ENCODE data around the gene TICRR.

TICRR gene

DNA sequence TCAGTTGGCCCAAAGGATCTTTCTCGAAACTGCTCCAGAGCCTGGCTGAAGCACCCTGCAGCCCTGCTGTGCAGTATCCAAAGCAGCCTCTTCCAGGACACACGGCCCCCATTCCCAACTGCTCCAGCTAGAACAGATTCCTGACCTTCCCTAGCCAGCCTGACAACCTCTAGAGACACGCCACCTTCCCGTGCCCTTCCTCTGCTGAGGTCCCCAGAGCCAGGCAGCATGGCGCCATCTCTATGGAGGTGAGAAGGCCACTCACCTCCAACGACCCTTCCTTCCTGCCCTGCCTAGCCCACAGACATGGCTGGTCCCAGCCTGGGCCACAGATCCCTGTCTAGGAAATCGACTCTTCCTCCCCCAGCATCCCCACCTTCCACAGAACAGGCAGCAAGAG is 76.9 kb downstream of the TICRR start:
- in situ Hi-C loops (cut with MboI; ENCODE audit: low sequenced_read_pairs): no loop called here

DNA sequence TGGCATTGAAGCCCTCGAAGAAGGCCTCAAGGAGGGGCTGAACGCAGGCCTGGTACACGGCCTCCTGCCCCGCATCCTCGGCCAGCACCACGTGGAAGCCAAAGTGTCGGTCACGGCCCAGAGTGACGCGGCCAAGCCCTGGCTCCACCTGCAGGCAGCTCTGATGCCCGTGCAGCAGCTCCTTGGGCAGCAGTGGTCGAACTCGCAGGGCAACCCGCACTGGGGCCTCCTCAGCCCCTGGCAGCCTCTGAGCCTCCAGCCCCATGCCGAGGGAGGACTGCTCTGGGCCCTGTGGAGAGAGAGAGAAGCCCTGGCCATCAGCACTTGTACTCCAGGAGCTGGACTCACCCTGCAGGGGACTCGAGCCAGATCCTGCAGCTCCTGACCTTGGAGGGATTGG is 77.4 kb downstream of the TICRR start:
- in situ Hi-C loops (cut with MboI; ENCODE audit: low sequenced_read_pairs): no loop called here

DNA sequence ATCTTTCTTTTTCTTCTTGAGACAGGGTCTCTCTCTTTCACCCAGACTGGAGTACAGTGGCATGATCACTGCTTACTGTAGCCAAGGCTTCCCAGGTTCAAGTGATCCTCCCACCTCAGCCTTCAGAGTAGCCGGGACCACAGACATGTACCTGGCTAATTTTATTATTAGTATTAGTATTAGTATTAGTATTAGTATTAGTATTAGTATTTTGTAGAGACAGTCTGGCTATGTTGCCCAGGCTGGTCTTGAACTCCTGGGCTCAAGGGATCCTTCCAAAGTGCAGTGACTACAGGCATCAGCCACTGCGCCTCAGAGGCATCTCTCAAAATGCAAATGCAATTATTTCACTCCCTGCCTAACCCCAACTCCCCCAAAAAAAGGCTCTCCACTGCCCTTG is 78.3 kb downstream of the TICRR start:
- in situ Hi-C loops (cut with MboI; ENCODE audit: low sequenced_read_pairs): no loop called here

DNA sequence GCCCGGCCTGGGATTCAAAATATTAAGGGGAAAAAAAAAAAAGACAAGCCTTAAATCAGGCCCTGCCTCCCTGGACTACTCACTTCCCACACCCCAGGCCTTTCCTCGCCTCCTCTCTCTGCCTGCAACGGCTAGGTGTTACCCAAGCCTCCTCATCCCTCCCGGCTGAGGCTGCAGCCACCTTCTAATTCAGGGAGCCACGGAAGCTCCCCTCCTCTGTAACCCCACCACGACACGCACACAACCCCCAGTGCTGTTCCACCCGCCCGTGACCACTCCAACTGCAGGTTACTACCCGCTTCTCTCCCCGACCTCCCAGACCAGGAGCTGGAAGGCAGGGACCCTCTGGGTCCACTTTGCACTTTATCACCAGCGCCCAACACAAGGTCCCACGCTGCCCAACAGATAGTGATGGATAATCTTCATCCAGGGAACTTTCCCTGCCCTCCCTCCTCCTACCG is 79.1 kb downstream of the TICRR start:
- in situ Hi-C loops (cut with MboI; ENCODE audit: low sequenced_read_pairs): no loop called here

DNA sequence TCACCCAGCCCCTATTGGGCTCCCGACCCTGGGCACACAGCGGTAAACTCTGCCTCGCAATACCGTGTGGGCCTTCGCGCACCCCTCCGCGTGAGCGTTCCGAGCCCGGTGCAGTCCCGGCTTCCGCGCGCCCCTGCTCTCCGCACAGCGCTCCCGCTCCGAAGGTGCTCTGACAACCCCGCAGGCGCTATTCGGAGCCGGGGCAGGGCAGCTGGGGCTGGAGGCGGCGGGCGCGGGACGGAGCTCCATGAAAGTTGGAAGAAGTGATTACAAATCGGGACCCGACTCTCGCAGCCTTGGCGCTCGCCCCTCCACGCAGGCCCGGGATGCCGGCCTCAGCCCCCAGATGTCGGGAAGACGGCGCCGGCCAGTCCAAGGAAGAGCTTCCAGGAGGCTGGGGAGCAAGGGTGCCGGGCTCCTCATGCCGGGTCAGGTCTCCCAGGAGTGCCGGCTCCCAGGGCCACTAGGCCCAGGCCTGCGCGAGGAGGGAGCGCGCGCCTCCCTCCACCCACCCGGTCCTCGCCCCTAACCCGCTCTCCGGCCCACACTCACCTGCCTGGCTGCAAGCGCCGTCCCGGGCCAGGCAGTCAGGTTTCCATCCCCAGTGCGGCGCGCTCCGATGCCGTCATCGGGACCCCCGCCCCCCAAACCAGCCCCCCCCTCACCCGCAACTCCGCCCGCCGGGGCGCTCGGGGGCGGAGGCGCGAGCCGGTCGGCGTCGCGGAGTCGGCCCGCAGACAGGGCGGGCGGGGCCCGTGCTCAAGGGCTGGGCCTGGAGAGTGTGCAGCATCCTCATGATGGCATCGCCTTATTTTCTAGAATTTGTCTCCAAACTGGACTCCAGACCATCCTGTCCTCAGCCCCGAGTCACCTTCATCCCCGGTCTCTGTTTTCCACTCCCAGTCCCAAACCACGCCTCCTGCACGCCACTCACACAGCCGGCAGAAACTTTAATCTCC is 79.9 kb downstream of the TICRR start, which contains the start of gene KIF7:
TSS of gene KIF7 (minus strand) at position 621 of the 959 bp plus-strand sequence. CDS start 2,537 bp downstream, outside the sequence.
- in situ Hi-C loops (cut with MboI; ENCODE audit: low sequenced_read_pairs): no loop called here

DNA sequence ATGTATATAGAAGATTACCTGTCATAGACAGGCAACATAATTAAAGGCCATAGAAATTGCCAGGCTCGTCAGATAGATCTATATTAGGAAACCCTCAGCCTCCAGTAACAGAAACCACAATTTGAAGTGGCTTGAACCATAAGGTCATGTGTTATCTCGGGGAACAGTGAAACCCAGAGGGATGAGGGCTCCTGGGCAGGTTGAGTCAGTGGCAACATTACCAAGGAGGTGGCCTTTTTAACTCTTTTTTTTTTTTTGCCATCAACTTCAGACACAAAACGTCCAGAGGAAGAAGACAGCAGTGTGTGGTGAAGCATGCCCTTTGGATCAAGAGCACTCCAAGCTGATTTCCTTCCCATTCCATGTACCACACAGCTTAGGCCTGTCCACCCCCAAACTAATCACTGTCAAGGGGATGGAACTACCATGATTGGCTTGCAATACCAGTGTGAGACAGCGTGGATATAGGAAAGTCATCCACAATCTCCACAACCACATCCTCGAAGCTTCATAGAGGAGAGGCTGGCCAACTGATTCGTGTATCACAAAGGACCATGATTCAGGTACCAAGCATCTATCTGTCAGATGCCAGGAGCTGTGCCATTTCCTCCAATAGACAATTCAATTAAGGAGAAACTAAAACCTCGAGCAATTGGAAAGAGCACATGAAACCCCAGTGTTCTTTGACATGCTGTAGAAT is 81.0 kb downstream of the TICRR start:
- in situ Hi-C loops (cut with MboI; ENCODE audit: low sequenced_read_pairs): no loop called here

DNA sequence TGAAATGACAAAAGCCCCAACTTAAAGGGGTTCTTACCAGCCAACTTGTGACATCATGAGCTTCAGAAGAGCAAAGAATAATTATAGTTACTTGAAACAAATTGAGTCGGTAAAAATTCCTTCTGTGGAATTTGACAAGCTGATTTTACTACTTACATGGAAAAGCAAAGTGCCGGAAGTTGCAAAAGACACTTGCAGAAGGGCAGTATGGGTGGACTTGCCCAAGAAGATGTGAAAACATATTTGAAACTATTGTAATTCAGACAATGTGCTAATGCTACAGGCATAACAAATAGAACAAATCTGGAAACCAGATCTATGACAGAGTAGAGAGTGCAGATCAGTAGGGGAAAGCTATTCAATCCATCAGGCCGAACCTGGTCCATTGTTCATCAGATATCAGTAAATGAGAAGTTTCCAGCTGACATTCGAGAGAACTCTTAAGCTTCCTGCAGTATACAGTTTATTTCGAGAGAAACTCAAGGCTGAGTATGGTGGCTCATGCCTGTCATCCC is 82.5 kb downstream of the TICRR start:
- in situ Hi-C loops (cut with MboI; ENCODE audit: low sequenced_read_pairs): no loop called here

DNA sequence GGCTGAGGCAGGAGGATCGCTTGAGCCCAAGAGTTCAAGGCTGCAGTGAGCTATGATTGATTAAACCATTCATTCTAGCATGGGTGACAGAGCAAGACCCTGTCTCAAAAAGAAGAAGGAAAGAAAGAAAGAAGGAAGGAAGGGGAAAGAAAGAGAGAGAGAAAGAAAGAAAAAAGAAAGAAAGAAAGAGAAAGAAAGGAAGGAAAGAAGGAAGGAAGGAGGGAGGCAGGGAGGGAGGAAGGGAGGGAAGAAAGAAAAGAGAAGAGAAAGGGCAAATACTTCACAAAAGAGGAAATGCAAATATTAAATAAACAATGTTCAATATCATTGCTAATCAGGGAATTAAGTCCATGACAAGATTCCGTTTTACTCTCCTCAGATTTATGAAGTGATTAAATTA is 84.0 kb downstream of the TICRR start:
- in situ Hi-C loops (cut with MboI; ENCODE audit: low sequenced_read_pairs): no loop called here

DNA sequence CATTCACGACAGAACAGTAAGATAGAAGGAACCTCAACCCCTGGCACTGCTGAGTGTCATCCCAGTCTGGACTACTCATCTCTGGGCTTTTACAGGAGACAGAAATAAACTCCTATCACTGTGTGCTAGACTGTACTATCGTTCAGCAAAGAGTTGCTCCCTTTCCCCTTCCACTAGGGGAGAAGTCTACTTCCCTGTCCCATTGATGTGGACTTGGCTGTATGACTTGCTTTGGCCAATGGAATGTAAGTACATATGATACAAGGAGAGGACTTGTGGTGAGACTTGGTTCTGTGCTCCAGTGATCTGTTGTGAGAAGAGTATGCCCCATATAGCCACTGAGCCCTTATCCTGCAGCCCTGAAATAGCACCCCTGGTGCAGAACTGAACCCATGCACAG is 85.3 kb downstream of the TICRR start:
- in situ Hi-C loops (cut with MboI; ENCODE audit: low sequenced_read_pairs): no loop called here

DNA sequence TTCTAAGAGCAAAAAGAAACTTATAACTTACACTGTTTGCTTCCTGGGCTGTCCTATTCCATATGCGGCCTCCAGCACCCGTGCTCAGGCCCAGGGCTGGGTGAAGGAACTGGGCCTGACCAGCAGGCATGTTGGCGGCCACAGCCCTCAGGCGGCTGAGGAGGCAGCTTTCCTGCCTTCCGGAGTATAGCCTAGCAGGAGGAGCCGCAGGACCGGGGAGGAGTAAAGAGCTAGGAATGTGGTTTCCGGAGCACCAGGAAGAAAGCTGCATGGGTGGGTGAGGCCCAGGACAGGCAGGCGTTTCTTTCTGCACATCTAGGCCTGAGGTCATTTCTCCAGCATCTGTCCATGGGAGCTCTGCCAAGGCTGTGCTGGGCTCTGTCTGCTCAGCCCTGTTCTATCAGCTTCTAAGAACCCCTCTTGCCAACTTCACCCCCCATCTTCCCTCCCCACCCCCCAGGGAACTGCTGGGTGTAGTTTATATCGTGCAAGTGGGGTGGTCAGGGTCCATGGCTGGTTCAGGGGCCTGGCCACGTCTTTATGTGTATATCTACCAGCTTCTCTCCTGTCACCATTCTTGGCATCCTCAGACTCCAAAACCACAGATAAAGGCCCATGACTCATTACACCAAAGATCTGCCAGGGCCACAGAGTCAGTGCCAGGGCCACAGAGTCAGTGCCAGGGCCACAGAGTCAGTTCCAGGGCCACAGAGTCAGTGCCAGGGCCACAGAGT is 87.8 kb downstream of the TICRR start:
- in situ Hi-C loops (cut with MboI; ENCODE audit: low sequenced_read_pairs): no loop called here

DNA sequence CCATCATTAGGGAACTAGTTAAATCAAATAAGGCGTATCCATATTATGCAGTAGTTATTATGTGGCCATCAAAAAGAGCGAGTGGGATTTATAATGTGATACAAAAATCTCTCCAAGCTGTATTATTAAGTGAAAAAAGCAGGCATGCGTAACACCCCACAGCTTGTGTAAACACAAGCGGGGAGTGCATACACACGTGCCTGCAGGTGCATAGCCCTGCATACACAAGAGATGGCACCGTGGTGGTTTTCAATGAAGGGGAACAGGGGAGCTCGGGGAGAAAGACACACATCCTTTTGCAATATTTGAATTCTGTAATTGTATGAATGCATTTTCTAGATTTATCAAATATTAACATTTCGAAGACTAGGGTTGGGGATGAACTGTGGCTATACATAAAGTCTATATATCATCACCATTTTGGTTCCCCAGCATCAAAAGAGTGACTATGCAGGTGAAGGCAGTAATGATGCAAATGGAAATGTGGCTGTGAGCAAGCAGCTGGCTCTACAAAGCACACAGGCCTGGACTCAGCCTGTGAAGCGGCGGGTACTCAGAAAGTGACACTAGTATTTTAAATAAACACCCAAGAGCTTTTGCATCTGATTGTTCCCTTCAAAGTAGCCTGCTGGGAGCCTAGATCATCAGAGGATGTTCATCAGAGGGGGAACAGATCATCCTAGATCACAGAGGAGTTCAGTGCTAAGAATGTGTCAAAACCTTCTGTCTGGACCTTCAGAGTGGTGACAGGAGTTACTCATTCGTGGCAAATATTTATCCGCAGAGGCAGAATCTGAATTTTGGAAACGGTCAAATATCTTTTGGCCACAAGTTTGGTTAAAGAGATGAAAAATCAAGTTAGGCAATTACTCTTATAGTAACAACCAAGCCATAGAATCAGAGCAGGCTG is 89.4 kb downstream of the TICRR start:
- in situ Hi-C loops (cut with MboI; ENCODE audit: low sequenced_read_pairs): no loop called here

DNA sequence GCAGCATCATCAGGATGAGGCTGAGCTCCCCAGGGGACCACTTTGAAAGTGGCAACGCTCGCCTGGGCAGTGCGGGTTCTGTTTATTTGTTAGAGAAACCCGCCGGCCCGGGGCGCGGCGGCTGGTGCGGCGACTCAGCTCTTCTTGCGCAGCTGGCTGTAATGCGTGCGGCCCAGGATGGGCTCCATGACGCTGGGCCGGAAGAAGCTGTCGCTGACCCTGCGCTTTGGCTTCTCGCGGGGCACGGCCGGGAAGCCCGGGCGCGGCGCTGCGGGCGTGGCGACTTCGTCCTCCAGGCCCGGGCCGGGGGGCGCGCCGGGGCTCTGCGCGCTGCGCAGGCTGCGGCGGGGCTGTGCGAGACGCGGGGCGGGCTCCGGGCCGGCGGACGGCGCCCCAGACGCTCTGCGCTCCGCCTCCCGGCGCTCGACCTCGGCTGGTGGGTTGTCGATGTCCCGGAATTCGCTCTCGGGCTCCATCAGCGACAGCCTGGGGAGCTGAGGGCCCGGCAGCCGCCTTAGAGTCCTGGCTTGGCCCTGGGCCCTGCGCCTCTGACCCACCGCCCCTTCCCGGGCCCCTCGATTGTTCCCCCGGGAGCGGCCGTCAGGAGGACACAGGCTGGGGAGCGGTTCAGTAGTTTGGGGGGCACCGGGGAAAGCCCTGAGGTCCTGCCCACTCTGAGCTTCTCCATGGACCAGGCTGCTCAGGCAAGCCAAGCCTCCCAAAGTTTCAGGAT is 90.3 kb downstream of the TICRR start:
- in situ Hi-C loops (cut with MboI; ENCODE audit: low sequenced_read_pairs): no loop called here

DNA sequence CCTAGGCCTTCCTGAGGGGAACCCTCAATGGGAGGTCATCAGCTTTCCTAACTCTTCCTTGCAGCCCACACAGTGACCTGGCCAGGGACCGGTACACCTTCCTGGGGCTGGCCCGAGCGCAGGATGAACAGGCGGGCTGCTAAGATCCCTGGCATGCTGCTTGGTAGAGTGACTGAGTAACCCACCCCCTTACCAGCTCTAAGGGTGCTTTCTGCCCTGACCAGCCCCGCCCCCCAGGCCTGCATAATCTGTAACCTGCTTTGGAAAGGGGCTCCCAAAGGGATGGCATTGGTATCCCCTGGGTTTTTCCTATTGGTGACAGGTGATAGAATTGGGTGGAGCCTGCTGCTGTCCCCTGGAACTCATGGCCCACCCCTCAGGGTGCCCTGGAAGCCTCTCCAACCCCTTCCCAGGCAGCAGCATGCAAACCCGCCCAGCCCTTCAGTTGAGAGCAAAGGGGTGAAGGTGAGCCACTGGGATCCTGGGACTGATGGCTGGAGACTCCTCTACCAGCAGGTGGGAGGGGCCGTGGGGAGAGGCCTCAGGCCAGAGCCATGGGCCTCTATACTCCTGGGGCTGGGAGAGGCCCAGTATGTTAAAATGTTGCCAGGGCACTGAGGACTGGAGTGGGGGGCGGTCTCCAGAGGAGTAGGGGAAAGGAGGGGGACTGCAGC is 91.1 kb downstream of the TICRR start:
- in situ Hi-C loops (cut with MboI; ENCODE audit: low sequenced_read_pairs): no loop called here

DNA sequence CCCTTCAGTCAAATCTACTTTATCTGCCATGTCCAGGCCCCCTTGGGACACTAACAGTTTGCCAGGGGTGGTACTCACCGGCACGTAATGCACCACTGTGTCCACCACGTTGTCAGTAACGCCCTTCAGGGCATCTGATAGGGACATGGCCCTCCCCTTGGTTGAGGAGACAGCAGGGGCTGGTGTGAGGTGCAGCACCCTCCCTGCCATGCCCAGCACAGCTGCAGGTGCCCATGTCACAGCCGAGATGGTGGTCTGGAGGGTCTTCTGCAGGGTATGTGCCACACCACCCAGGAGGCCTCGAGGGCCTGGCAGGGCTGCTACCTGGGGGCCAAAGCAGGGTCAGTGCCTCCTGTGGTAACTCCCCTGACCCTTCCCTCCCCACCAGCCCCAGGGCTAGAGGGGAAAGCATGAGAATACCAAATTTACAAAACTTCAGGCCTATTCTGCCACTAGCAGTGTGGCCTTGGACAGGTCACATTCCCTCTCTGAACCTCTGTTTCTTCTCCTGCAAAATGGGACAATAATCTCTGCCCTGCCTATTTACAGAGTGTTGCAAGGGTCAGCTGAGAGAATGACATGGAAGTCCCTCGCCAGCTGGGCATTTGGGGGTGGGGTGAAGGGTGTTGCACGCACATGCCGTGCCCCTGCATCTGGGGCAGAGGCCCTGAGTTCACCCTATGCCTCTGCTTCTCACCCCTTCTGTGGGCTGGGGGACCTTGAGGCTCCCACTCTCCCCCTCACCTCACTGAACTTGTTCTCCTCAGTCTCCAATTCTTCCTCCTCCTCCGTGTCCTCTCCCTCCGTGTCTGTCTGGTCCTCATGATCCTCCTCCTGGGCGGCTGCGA is 91.8 kb downstream of the TICRR start:
- in situ Hi-C loops (cut with MboI; ENCODE audit: low sequenced_read_pairs): no loop called here

DNA sequence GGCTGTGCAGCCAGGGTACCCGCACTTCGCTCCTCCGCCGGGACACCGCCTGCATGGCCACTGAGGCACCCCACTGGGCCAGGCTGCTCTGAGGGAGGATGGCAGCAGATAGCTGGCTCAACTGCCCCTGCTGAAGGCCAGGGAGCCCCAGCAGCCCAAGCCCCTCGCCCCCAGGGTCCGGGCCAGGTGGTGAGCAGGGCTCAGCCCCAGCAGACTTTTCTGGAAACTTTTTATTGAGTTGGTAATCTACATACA is 92.4 kb downstream of the TICRR start:
- in situ Hi-C loops (cut with MboI; ENCODE audit: low sequenced_read_pairs): no loop called here

DNA sequence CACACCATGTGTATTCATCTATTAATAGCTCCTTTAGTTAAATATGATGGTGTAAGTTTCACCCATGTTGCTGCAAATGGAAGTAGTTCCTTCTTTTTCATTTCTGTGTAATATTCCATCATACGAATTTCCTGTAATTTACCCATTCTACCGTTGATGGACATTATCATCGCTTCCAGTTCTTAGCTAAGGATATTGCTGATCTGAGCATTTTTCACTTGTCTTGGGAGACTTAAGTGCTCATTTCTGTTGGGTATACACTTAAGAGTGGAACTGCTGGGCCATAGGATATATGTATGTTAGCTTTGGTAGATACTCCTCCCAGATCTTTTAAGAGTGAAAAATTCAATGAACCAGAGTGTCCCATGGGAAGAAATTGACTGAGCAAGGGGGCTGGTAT is 92.9 kb downstream of the TICRR start:
- in situ Hi-C loops (cut with MboI; ENCODE audit: low sequenced_read_pairs): no loop called here

DNA sequence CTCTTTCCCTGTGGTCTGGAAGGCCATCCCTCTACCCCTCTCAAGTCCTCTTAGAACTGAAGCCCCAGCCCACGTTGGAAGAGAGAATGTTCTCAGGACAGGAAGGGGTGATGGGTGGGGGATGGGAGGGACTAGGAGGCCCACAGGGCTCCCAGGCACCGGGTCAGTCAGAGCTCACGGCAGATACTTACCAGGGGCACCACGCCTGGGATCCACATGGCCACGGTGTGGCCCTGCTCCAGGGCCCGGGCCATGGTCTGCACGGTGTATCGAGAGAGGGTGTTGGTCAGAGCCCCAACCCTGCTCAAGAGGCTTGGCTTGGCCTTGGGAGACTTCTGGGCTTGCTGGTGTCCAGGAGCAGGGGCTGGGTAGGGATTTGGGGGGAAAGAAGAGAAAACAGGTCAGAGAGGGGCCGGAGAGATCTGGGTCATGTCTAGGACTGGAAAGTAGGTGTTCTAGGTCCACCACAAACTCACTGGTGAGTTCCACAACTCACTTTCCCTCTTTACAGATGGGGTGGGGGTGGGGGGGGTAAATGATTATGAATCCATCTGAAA is 94.1 kb downstream of the TICRR start:
- in situ Hi-C loops (cut with MboI; ENCODE audit: low sequenced_read_pairs): no loop called here

DNA sequence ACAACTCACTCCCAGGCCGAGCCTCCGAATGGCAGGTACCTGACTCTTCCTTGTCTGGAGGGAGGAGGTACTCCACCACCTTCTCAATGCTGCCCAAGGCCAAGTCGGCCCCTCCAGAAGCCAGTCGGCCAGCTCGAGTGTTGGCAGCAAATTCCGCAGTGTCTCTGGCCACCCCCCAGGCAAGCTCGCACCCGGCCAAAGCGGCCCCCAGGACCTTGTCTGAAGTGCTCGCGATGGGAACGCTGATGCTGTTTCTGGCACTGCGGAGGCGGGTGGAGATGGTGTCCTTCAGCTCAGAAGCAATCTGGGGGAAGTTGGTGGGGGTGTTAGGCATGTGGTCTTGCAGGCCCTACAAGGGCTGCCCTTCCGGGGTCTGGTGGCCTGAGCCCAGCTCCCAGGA is 94.7 kb downstream of the TICRR start:
- in situ Hi-C loops (cut with MboI; ENCODE audit: low sequenced_read_pairs): no loop called here
